Endometrial microvascular endothelial cells (primary cell): ENCODE measurements around the gene PHF13. TPM values are rescaled to one million over a fixed set of nuclear protein-coding genes. Genes with fewer than 3 reads are reported as not detected.

ENCODE experiments used
- in situ Hi-C: cut with HindIII; loops from 2 replicates; pipeline ENCODE4 v1.10.0; 2017; ENCODE audit warnings: low sequenced_read_pairs, low pct_unique_long_range_greater_than_20kb; ENCODE audit errors: inconsistent ontology term
- total RNA-seq: library from RNA; depleted of rRNA; stranded (reverse); fragments of >200 nt; gene quantifications from one replicate; pipeline ENCODE4 v1.2.3, GENCODE V29; 2015; ENCODE audit errors: inconsistent ontology term

The PHF13 gene
- total RNA-seq, 1 donor from 2014 or later, result 6.9 TPM

GRCh38 chr1:6585081-6585722 lies 28.3 kb upstream of the PHF13 start:
- in situ Hi-C loops, result no loop called here

- in situ Hi-C loops, result no loop called here
These were observed 27.7 kb upstream of the PHF13 start for GRCh38 chr1:6585841-6586240.

GRCh38 chr1:6586404-6586816 lies 27.1 kb upstream of the PHF13 start:
- in situ Hi-C loops, result no loop called here

- in situ Hi-C loops, result no loop called here
These were observed 26.1 kb upstream of the PHF13 start for GRCh38 chr1:6587261-6588005.

- in situ Hi-C loops, result no loop called here
These were observed 25.2 kb upstream of the PHF13 start for GRCh38 chr1:6588128-6588892.

GRCh38 chr1:6588893-6589520 lies 24.5 kb upstream of the PHF13 start:
- in situ Hi-C loops, result no loop called here

GRCh38 chr1:6590046-6590445 lies 23.5 kb upstream of the PHF13 start:
- in situ Hi-C loops, result no loop called here

GRCh38 chr1:6591222-6591621 lies 22.3 kb upstream of the PHF13 start:
- in situ Hi-C loops, result no loop called here

- in situ Hi-C loops, result no loop called here
These were observed 21.9 kb upstream of the PHF13 start for GRCh38 chr1:6591644-6592043.

GRCh38 chr1:6592441-6592840 lies 21.1 kb upstream of the PHF13 start:
- in situ Hi-C loops, result no loop called here

GRCh38 chr1:6592865-6593593 lies 20.5 kb upstream of the PHF13 start:
- in situ Hi-C loops, result no loop called here

GRCh38 chr1:6593810-6594209 lies 19.7 kb upstream of the PHF13 start:
- in situ Hi-C loops, result no loop called here

- in situ Hi-C loops, result no loop called here
These were observed 18.4 kb upstream of the PHF13 start for GRCh38 chr1:6594977-6595740.

GRCh38 chr1:6596351-6596750 lies 17.2 kb upstream of the PHF13 start:
- in situ Hi-C loops, result no loop called here

- in situ Hi-C loops, result no loop called here
These were observed 16.4 kb upstream of the PHF13 start for GRCh38 chr1:6596886-6597776.

- in situ Hi-C loops, result no loop called here
These were observed 15.8 kb upstream of the PHF13 start for GRCh38 chr1:6597777-6598131.
